K562 (cell line): ENCODE data around the gene TRIM38. TPM values are rescaled to one million over a fixed set of nuclear protein-coding genes. Genes with fewer than 3 reads are reported as not detected.

Source experiments
- FOXK1 ChIP-seq: sonication (generic); formaldehyde crosslinking; IDR thresholded peaks from 2 replicates; pipeline ENCODE4 v1.8.0; 2022; ENCODE audit warnings: missing genetic modification reagents, mild to moderate bottlenecking, borderline replicate concordance
- HDAC1 ChIP-seq, 2 experiments: fragments of 450-650 bp; IDR thresholded peaks; 2 replicates each; pipeline ENCODE4 v1.6.1; 2016 to 2017; ENCODE audit warnings: inconsistent platforms in 1 of 2, mild to moderate bottlenecking in 1 of 2, moderate library complexity in 1 of 2
- ID3 ChIP-seq, 2 experiments: fragments of 250-450 bp in 1 of 2; fragments of 450-650 bp in 1 of 2; sonication (Bioruptor Pico) in 1 of 2; IDR thresholded peaks; 2 replicates each; pipeline versions ENCODE4 v1.6.1 to v1.8.0; 2016 to 2021; ENCODE audit warnings: mild to moderate bottlenecking in 2 of 2, moderate library complexity in 2 of 2, missing compliant biosample characterization in 1 of 2, missing genetic modification characterization in 1 of 2
- JUN ChIP-seq, 2 experiments: sonication (generic) in 1 of 2; formaldehyde crosslinking in 1 of 2; IDR thresholded peaks; 2 replicates each; pipeline versions ENCODE4 v1.6.1 to v1.8.0; 2012 to 2022; ENCODE audit warnings: borderline replicate concordance in 2 of 2, mild to moderate bottlenecking in 2 of 2, improper control_type of control experiment in 1 of 2, low read depth in 1 of 2, low read length in 1 of 2, missing genetic modification reagents in 1 of 2
- NFRKB ChIP-seq: fragments of 450-650 bp; IDR thresholded peaks from 2 replicates; pipeline ENCODE4 v1.6.1; 2016; ENCODE audit warnings: low read depth
- RBM15 ChIP-seq: fragments of 200-400 bp; formaldehyde crosslinking; IDR thresholded peaks from 2 replicates; pipeline ENCODE4 v1.6.1; 2018; ENCODE audit warnings: mild to moderate bottlenecking, low read length, moderate library complexity; ENCODE audit not compliant: insufficient read depth
- THAP12 ChIP-seq: fragments of 250-450 bp; sonication (Bioruptor Pico); IDR thresholded peaks from 2 replicates; pipeline ENCODE4 v1.9.0; 2021; ENCODE audit warnings: mild to moderate bottlenecking, inconsistent platforms
- TRIM28 ChIP-seq: fragments of 450-650 bp; IDR thresholded peaks from 2 replicates; pipeline ENCODE4 v1.6.1; 2017
- U2AF1 ChIP-seq: fragments of 200-400 bp; formaldehyde crosslinking; optimal IDR thresholded peaks from 2 replicates; pipeline ENCODE3; 2017; ENCODE audit warnings: mild to moderate bottlenecking, low read depth, low read length, moderate library complexity
- polyA plus RNA-seq, 8 experiments: library from polyadenylated mRNA; depleted of rRNA in 4 of 8; stranded (reverse) in 5 of 8; unstranded in 3 of 8; fragments of >200 nt; fragmentation: Nextera tagmentation in 2 of 8; fragmentation: Illumina TruSeq in 1 of 8; extraction: Ambion mirVana in 2 of 8; extraction: Trizol in 1 of 8; gene quantifications; 2 replicates each; pipeline versions ENCODE4 v1.2.1 to v1.2.3, GENCODE V29; 2011 to 2014; ENCODE audit warnings: inconsistent platforms in 1 of 8, missing spikeins in 1 of 8
- total RNA-seq, 7 experiments: library from RNA; depleted of rRNA in 6 of 7; stranded (reverse); fragments of >200 nt in 6 of 7; fragmentation: Illumina TruSeq in 2 of 7; extraction: Trizol in 2 of 7; gene quantifications; 2 replicates each; pipeline versions ENCODE4 v1.2.1 to v1.2.3, GENCODE V29; 2011 to 2021; ENCODE audit warnings: low replicate concordance in 1 of 7
- TF ChIP-seq, protein P1 (sequence below): fragments of 150-350 bp; conservative IDR thresholded peaks from 2 replicates; pipeline ENCODE4 v1.6.1; 2014; ENCODE audit warnings: low read length
- TF ChIP-seq, protein P2 (sequence below), 2 experiments: IDR thresholded peaks; 2 replicates each; pipeline ENCODE4 v1.6.1; 2012; ENCODE audit warnings: improper control_type of control experiment in 2 of 2, low read depth in 2 of 2, low read length in 2 of 2, borderline replicate concordance in 1 of 2
- TF ChIP-seq, protein P3 (sequence below): fragments of 250-450 bp; sonication (Bioruptor Pico); IDR thresholded peaks from 2 replicates; pipeline ENCODE4 v1.5.0; 2021
- TF ChIP-seq, protein P4 (sequence below): fragments of 450-650 bp; formaldehyde crosslinking; IDR thresholded peaks from 2 replicates; pipeline ENCODE4 v1.4.0; 2020; ENCODE audit warnings: mild to moderate bottlenecking, moderate library complexity

TRIM38 gene
- total and polyA plus RNA-seq, 9 of the 15 experiments (the other 6 are each of a cell fraction or from before 2014, with no cell fraction given): 1.7 to 6.7 (median 6.3) TPM

- peak; percentile 72; the same call in 1 of the 2 replicates for TF ChIP-seq JUN (IDR thresholded peaks at IDR 0.05; ENCODE audit: borderline replicate concordance, low read depth, low read length)
- TF ChIP-seq JUN (CRISPR knock-in tag; IDR thresholded peaks at IDR 0.05; ENCODE audit: borderline replicate concordance): no peak
- TF ChIP-seq, protein P1, sequence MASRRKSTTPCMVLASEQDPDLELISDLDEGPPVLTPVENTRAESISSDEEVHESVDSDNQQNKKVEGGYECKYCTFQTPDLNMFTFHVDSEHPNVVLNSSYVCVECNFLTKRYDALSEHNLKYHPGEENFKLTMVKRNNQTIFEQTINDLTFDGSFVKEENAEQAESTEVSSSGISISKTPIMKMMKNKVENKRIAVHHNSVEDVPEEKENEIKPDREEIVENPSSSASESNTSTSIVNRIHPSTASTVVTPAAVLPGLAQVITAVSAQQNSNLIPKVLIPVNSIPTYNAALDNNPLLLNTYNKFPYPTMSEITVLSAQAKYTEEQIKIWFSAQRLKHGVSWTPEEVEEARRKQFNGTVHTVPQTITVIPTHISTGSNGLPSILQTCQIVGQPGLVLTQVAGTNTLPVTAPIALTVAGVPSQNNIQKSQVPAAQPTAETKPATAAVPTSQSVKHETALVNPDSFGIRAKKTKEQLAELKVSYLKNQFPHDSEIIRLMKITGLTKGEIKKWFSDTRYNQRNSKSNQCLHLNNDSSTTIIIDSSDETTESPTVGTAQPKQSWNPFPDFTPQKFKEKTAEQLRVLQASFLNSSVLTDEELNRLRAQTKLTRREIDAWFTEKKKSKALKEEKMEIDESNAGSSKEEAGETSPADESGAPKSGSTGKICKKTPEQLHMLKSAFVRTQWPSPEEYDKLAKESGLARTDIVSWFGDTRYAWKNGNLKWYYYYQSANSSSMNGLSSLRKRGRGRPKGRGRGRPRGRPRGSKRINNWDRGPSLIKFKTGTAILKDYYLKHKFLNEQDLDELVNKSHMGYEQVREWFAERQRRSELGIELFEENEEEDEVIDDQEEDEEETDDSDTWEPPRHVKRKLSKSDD: peak; percentile 67; the same call in 1 of the 2 replicates
- peak; percentile 59 for TF ChIP-seq TRIM28
- TF ChIP-seq, protein P2, sequence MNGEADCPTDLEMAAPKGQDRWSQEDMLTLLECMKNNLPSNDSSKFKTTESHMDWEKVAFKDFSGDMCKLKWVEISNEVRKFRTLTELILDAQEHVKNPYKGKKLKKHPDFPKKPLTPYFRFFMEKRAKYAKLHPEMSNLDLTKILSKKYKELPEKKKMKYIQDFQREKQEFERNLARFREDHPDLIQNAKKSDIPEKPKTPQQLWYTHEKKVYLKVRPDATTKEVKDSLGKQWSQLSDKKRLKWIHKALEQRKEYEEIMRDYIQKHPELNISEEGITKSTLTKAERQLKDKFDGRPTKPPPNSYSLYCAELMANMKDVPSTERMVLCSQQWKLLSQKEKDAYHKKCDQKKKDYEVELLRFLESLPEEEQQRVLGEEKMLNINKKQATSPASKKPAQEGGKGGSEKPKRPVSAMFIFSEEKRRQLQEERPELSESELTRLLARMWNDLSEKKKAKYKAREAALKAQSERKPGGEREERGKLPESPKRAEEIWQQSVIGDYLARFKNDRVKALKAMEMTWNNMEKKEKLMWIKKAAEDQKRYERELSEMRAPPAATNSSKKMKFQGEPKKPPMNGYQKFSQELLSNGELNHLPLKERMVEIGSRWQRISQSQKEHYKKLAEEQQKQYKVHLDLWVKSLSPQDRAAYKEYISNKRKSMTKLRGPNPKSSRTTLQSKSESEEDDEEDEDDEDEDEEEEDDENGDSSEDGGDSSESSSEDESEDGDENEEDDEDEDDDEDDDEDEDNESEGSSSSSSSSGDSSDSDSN (IDR thresholded peaks at IDR 0.05; ENCODE audit: borderline replicate concordance in 1 of 2, low read depth in 2 of 2, low read length in 2 of 2): peak; percentile 67 to 72; a peak in 2 of 4 replicates
- peak; percentile 34 for TF ChIP-seq U2AF1
- peak; percentile 74 to 88 for TF ChIP-seq HDAC1 (IDR thresholded peaks at IDR 0.05)
- TF ChIP-seq, protein P3, sequence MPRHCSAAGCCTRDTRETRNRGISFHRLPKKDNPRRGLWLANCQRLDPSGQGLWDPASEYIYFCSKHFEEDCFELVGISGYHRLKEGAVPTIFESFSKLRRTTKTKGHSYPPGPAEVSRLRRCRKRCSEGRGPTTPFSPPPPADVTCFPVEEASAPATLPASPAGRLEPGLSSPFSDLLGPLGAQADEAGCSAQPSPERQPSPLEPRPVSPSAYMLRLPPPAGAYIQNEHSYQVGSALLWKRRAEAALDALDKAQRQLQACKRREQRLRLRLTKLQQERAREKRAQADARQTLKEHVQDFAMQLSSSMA: 0 out of 2 replicates have a peak, but pooled peaks have one; percentile 62
- peak; percentile 62 for TF ChIP-seq NFRKB
- TF ChIP-seq ID3 (CRISPR knock-in tag; IDR thresholded peaks at IDR 0.05): no peak
- TF ChIP-seq ID3 (tag; IDR thresholded peaks at IDR 0.05): peak; percentile 76
- TF ChIP-seq RBM15: 0 out of 2 replicates have a peak, but pooled peaks have one; percentile 61
- TF ChIP-seq THAP12: peak; percentile 94
- TF ChIP-seq, protein P4, sequence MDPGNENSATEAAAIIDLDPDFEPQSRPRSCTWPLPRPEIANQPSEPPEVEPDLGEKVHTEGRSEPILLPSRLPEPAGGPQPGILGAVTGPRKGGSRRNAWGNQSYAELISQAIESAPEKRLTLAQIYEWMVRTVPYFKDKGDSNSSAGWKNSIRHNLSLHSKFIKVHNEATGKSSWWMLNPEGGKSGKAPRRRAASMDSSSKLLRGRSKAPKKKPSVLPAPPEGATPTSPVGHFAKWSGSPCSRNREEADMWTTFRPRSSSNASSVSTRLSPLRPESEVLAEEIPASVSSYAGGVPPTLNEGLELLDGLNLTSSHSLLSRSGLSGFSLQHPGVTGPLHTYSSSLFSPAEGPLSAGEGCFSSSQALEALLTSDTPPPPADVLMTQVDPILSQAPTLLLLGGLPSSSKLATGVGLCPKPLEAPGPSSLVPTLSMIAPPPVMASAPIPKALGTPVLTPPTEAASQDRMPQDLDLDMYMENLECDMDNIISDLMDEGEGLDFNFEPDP (CRISPR knock-in tag): 0 out of 2 replicates have a peak, but pooled peaks have one; percentile 81
- TF ChIP-seq FOXK1: peak; percentile 84; the same call in 1 of the 2 replicates
Measured at GRCh38 chr6:25992413-25993340, 30.1 kb downstream of the TRIM38 start (continued).
